Effector CD4-positive, alpha-beta T cell (primary cell): ENCODE measurements around the gene GDF9.

Experiments used
- DNase-seq: peaks from one replicate; pipeline ENCODE4 v3.0.0-alpha.2; 2020

The GDF9 gene

DNA sequence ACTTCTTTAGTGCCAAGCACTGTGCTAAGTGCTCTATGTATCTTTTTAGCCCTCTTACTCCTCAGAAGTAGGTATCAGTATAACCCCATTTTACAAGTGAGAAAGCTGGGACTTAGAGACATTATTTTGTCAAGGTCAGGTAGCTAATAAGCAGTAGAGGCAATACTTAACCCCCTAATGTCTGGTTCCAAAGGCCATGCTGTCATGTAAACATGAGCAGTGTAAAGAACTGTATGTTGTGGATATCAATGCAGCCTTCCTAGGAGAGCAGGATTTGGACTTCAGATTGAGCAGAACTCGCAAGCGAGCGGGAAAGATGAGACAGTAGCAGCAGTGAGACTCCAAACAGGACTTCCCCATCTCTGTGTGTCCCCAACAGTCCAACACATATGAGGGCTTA lies 32.2 kb downstream of the GDF9 start:
- DNase-seq = no peak

GRCh38 chr5:132832612-132833011 lies 33.7 kb downstream of the GDF9 start:
- DNase-seq = no peak

- DNase-seq = no peak
Observed at GRCh38 chr5:132831095-132831860, 35.0 kb downstream of the GDF9 start.

GRCh38 chr5:132830436-132831094 lies 35.7 kb downstream of the GDF9 start, which contains the start of gene SHROOM1:
SHROOM1 (minus strand) TSS chr5:132830647; CDS start chr5:132826140, 4,507 bp downstream.
- no peak for DNase-seq

DNA sequence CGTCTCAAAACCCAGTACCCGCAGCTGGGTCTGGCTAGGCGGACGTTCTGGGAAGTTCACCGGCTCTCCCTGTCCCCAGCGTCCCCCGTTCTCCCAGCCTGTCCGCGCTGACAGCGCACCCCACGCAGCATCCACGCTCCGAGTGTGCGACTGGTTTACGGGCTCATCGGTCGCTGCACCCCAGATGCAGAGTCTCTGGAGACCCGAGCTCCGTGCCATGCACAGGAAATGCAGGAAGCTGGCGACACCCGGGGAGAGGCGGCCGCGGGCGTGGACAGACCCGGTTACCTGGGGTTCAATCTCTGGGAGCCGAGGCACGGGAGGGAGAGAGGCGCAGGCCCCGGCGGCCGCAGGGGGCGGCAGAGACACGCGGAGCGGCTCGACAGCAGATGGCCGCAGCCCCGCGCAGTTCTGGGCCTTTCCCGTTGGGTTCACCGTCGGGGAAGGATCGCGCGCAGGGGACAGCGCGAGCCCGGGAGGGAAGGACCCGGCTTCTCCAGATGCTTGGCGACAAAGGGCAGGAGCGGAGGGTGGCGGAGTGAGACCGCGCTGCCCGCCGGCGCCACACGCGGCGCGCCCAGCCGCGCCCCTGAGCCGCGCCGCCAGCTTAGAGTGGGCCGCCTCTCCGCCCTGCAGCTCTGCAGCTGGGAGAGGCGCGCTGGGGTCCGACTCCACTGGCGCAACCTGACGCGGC lies 36.4 kb downstream of the GDF9 start:
- peak; percentile 53 for DNase-seq

DNA sequence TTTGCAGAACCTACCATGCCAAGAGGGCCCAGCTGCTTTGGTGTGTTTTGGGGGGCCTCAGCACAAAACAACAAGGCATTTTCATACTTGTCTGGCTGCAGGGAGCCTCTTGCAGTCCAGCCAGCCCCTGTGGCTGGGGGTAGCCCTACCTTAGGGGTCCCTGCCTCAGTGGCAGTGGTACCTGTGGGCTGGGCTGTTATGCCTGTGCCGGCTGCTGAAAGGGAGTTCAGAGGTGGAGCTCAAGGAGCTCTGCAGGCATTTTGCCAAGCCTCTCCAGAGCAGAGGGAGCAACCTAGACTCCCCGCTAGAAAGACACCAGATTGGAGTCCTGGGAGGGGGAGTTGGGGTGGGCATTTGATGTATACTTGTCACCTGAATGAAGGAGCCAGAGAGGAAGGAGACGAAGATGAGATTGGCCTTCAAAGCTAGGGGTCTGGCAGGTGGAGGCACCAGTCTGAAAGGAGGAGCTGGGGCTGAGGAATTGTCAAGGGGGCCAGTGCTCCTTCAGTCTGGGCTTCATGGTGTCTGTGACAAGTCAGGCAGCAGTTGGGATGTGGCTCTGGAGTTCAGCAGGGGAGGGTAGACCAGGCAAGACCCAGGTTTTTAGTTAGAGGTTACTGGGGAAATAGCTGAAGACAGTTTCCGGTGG lies 37.3 kb downstream of the GDF9 start:
- DNase-seq = no peak

DNA sequence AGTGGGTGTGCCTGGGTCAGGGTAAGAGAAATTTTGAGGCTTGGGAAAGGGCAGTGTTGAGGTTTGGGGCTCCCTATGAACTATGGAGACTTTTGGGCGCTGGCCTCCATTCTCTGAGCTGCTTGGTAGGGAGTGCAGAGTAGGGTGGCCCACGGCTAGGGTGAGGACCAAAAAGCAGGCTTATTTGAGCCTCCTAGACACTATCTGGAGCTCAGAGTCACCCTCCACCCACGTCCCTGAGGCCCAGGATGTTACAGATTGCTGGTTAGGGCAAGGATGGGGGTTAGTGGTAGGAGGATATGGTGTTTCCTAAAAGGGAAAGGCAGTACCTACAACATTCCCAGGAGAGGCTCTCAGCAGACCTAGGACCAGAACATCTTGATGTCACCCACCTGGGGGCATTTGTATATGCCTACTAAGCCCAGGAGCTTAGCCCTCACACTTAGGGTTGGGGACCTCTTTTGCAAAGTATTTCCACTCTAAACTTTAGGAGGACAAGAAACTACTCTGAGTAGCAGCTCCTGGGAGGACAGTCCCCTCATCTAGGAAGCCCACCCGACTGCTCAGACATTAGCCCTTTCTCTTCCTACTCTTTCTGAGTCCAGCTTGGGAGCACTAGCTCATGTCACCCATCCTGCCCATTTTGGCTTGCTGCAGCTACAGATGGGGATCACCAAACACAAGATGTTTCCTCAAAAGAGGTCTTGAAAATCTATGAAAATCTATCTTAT lies 38.2 kb downstream of the GDF9 start:
- DNase-seq = no peak

- DNase-seq = no peak
Observed at GRCh38 chr5:132826424-132827082, 39.7 kb downstream of the GDF9 start.

GRCh38 chr5:132825834-132826391 lies 40.4 kb downstream of the GDF9 start:
- no peak for DNase-seq

GRCh38 chr5:132825033-132825833 lies 41.0 kb downstream of the GDF9 start:
- DNase-seq = no peak

GRCh38 chr5:132824426-132824825 lies 41.8 kb downstream of the GDF9 start:
- DNase-seq = no peak

- no peak for DNase-seq
Observed at GRCh38 chr5:132823481-132824050, 42.7 kb downstream of the GDF9 start.

- no peak for DNase-seq
Observed at GRCh38 chr5:132822650-132823480, 43.4 kb downstream of the GDF9 start.

DNA sequence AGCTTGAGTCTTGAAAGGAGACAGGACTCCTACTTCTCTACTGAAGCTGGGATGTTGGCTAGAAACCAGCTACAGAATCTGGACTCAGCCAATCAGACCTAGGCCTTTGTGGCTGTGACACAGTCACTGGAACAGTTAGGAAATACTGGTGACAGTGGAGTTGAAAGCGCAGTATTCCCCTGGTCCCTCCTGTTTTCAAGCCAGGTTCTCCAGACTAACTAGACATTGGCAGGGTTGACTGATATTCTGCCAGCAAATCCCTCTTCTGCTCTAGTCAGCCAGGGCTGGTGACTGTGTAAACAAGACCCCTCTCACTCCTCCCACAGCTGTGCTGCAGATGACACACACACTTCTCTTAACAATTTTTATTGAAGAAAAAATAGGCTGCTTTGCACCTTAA lies 44.5 kb downstream of the GDF9 start:
- DNase-seq = no peak

GRCh38 chr5:132821350-132821749 lies 44.9 kb downstream of the GDF9 start:
- no peak for DNase-seq

GRCh38 chr5:132820162-132820754 lies 46.0 kb downstream of the GDF9 start:
- DNase-seq = peak; percentile 87

- DNase-seq = no peak
Observed at GRCh38 chr5:132819468-132819867, 46.8 kb downstream of the GDF9 start.

GRCh38 chr5:132817011-132817410 lies 49.3 kb downstream of the GDF9 start:
- no peak for DNase-seq

- no peak for DNase-seq
Observed at GRCh38 chr5:132816554-132816953, 49.7 kb downstream of the GDF9 start.
